HG02981 (cell line): ENCODE measurements around the gene AACS.
"Not testable (repeated sequence)": the region's sequence is repeated elsewhere in the genome, so short reads cannot be mapped to it uniquely, and the experiment has no call there.

Experiments
- ATAC-seq: cut with Tn5 transposase; IDR thresholded peaks from one replicate; pipeline ENCODE4 v1.9.1; 2021; ENCODE audit warnings: mild to moderate bottlenecking, moderate library complexity; ENCODE audit not compliant: unreplicated experiment

AACS gene

DNA sequence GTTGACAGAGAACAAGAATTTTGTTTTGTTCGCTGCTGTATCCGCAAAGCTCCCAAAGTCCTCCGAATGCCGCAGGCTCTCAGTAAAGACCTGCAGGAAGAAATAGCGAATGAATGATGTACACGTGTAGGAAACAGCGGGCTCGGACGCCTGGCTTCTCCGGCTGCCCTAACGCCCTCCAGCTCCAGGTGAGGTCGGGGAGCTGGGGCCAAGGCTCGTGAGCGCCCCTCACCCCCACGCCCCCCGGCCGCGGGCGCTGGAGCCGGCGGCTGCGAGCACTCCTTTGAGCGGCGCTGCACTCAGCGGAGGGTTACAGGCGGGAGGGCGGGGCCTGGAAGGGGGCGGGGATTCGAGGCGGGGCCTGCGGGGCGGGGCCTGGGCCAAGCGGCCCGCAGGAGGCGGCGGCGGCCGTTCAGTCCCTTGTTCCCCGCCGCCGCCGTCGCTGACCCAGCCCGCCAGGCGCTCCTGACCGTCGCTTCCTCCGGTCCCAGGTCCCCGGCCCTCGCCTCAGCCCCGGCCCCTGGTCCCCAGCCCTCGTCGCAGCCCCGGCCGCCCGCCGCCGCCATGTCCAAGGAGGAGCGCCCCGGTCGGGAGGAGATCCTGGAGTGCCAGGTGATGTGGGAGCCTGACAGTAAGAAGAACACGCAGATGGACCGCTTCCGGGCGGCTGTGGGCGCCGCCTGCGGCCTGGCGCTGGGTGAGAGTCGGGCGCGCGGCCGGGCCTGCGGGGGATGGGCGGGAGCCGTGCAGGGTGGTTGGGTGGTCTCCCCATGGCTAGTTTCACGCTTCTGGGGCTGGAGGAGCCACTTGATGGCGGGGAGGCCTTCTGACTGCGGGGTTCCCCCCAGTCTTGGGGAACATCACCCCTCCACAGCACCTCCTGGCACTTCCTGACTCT, at the start of gene AACS:
AACS (plus strand) TSS at position 415 of the 898 bp plus-strand sequence; CDS start at position 565, 150 bp downstream.
- ATAC-seq, result peak; percentile 92

GRCh38 chr12:125015680-125016310, 49.4 kb upstream of the AACS start:
- no peak for ATAC-seq

DNA sequence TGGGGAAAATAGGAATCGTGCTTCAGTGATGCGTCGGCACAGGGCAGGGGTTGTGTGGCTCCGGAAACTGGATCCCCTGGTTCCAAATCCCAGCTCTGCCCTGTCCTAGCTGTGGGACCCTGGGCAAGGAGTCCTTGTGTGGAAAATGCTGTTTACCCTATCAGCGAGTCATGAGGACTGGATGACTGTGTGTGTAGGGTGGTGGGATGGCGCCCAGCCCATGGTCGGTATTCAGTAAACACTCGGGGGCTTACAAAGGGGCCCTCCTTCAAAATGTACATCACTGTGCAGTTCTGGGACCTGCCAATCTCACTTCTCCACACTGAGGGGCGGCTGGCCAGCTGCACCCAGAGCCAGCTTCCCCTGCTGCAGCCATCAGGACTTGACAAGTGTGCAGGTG, 47.4 kb upstream of the AACS start:
- no peak for ATAC-seq

GRCh38 chr12:125018356-125018755, 46.9 kb upstream of the AACS start:
- ATAC-seq, result no peak

DNA sequence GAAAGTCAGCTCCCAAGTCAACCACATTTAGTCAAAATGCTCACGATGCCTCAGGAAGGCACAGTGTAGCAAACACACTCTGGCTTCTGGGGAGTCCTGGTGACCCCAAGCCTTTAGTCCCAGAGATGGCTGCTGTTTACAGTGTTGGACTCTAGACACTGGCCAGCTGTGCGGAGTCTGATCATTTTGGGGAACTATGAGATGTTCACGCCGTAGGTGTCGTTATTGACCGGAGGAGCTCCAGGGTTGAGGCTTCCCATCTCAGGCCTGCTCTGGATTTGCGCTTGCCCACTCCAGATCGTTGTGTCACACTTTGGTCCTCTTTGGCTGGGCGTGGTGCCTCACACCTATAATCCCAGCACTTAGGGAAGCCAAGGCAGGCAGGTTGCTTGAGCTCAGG, 44.1 kb upstream of the AACS start:
- ATAC-seq, result no peak

- no peak for ATAC-seq
Measured at GRCh38 chr12:125021771-125022170, 43.5 kb upstream of the AACS start.

GRCh38 chr12:125023065-125023464, 42.2 kb upstream of the AACS start:
- no peak for ATAC-seq

GRCh38 chr12:125024949-125025563, 40.2 kb upstream of the AACS start:
- no peak for ATAC-seq

DNA sequence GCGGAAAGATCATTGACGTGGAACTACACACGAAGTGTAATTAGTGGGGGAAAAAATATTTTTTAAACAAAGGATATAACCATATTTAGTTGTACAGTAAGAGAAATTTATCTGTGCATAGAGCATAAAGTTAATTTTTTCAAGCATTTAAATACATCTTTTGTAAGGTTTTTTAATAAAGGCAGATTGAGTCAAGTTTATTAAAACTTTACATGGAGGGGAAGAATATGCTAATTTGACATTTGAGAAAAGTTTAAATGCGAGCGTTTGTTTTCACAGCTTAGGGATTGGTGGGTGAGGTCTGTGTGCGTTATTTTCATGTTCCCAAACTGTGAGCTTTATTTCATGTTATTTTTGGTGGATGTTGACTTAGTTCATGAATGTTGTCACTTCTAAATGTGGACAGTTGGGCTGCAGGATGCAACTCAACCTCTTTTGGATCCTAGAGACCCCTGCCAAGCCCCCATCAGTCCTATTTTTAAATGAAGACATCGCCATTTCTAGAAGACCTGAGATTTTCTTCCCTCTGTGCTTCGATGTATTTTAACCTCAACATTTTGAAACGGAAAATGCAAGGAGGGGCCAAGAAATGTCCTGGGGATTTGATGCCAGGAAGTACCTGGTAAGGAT, 39.5 kb upstream of the AACS start:
- ATAC-seq, result no peak

DNA sequence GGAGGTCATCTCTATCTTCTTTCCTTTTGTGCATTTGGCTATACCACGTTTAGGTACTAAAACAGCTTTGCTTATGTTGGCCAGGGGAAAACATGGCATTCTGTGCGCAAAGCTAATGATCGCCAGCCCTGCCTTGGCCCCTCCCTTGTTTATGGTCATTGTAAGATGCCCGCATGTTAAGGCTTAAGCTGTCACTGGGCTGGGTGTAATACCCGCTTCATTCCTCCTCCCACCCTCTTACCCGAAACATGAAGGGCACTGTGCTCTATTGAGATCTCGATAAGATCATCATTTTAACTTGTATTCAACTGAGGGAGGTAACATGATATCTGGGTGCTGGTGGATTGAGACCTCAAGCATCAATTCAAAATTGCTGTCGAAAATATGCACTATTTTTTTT, 37.1 kb upstream of the AACS start:
- ATAC-seq, result no peak

DNA sequence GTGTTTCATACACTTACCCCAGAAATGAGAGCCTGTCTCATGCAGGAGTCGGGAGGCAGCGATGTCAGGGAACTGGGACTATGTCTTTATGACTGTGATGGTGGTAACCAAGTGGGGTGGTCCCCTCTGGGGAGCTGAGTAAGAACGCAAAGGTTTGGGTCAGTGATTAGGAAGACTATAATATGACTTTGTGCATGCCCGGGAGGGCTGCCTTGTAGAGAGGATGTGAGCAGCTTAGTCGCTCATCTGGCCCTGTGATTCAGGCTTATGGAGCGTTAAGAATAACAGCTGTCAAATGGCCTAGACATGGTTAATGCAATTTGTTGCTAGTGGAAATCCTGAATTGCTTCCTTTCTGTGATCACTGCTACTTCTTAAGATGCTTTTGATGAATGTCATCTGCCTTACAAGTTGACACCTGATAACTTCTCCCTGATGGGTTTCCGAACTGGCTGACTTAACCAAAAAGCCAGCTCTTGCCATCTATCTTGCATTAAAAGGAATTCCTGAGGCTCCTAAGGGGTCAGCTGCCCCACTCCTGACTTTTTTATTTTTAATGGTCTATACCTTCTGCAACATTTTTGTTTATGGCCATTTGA, 35.4 kb upstream of the AACS start:
- ATAC-seq, result no peak

- ATAC-seq, result not testable (repeated sequence)
Measured at GRCh38 chr12:125031471-125031870, 33.8 kb upstream of the AACS start.

- ATAC-seq, result no peak
Measured at GRCh38 chr12:125032466-125033152, 32.6 kb upstream of the AACS start.

DNA sequence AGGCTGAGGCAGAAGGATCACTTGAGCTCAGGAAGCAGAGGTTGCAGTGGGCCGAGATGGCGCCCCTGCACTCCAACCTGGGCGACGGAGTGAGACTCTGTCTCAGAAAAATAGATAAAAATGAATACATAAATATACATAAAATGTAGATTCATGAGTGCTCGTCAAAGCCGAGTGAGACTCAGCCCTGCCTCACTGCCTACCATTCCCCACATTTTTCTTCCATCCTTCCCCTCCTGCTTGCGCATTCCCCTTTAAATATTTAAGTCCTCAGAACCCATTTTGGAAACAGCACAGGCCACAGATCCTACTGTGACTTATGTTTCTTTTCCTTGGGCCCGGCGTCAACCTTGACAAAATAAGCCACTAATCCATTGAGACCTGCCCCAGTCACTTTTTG, 31.9 kb upstream of the AACS start:
- no peak for ATAC-seq

- no peak for ATAC-seq
Measured at GRCh38 chr12:125038976-125039625, 26.1 kb upstream of the AACS start.

DNA sequence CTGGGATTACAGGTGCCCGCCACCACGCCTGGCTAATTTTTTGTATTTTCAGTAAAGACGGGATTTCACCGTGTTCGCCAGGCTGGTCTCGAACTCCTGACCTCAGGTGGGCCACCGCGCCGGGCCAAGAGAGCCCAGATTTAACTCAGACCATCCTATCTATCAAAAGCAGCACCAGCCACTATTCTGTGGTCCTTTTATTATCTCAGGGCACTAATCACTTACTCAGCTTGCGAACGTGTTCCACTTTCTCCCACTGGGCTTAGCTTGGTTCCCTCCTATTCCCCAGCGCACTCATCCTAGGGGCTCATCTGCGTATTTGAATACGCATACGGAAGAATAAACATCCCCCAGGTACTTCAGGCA, 16.2 kb upstream of the AACS start:
- ATAC-seq, result no peak

GRCh38 chr12:125050446-125050845, 14.8 kb upstream of the AACS start:
- no peak for ATAC-seq

GRCh38 chr12:125050868-125051267, 14.4 kb upstream of the AACS start:
- ATAC-seq, result no peak

DNA sequence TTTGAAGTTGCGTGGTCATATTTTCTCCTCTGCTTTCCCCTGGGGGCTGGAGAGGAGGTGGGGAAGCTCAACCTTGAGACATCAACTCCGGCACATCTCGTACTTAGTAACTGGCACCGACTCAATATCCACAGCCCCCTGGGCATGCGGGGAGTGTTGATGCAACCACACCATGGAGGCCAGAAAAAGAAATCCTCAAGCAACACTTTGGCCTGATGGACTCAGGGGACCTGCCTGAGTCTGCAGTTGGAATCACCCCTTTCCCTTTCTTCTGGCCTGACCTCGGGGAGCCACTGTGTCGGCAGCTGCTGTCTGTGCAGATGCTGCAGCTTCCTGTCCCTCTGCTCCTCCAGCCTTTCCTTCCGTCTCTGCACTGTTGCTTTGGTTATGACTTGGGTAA, 11.4 kb upstream of the AACS start:
- ATAC-seq, result no peak

DNA sequence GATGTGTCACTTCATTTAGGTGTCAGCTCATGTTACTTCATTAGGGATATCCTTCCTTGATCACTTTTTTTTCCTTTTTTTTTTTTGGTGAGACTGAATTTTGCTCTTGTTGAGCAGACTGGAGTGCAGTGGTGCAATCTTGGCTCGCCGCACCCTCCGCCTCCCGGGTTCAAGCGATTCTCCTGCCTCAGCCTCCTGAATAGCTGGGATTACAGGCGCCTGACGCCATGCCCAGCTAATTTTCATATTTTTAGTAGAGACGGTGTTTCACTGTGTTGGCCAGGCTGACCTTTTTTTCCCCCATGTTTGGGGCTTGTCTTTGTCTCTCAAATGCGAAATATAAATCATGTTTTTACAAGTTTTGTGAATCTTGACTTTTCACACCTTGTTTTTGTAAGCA, 9.6 kb upstream of the AACS start:
- no peak for ATAC-seq
